Panc1 (cell line): Measurements from ENCODE around the gene TMEM52. TPM values are rescaled to one million over a fixed set of nuclear protein-coding genes. Genes with fewer than 3 reads are reported as not detected.

Source experiments
- ATAC-seq: fragments of 200-7000 bp; cut with Tn5 transposase; 2 replicates; pipeline ENCODE4 v1.9.1; 2020; ENCODE audit warnings: mild to moderate bottlenecking, moderate library complexity
- BruUV-seq: library from RNA; stranded (reverse); fragments of 400-500 nt; replicated peaks from 2 replicates; lab custom pipeline; 2021; lab: Mats Ljungman, UMichigan
- CTCF ChIA-PET: fragments of 300-600 bp; sonication (Branson Sonifier 250); formaldehyde crosslinking; loops from one replicate; lab custom pipeline; 2022; ENCODE audit warnings: antibody characterized with exemption; lab: Charles Lee
- POLR2A ChIA-PET: fragments of 300-600 bp; sonication (Branson Sonifier 250); formaldehyde crosslinking; loops from one replicate; lab custom pipeline; 2022; ENCODE audit warnings: antibody characterized with exemption; lab: Charles Lee
- DNase-seq: peaks from one replicate; pipeline ENCODE4 v3.0.0-alpha.2; 2010; ENCODE audit warnings: low read depth, low spot score
- H3K27ac ChIP-seq: 2 replicates; pipeline ENCODE4 v1.5.1; 2011; ENCODE audit warnings: mild to moderate bottlenecking, low read length, inconsistent platforms
- H3K27me3 ChIP-seq: fragments of 200-500 bp; sonication (Bioruptor generic); 2 replicates; pipeline ENCODE4 v1.6.0; 2014; ENCODE audit warnings: low read length, inconsistent platforms; ENCODE audit not compliant: control insufficient read depth, insufficient read depth
- H3K36me3 ChIP-seq: fragments of 200-500 bp; sonication (Bioruptor generic); 2 replicates; pipeline ENCODE4 v1.5.1; 2014; ENCODE audit warnings: inconsistent platforms, mild to moderate bottlenecking, low read length, moderate library complexity; ENCODE audit not compliant: control insufficient read depth, insufficient read depth
- H3K4me1 ChIP-seq: 2 replicates; pipeline ENCODE4 v1.5.1; 2011; ENCODE audit warnings: inconsistent platforms, mild to moderate bottlenecking, low read length, moderate library complexity; ENCODE audit not compliant: control insufficient read depth, insufficient read depth
- H3K4me3 ChIP-seq, 2 experiments: 2 replicates each; pipeline ENCODE4 v1.5.1; 2011 to 2012; ENCODE audit warnings: low read depth in 2 of 2, low read length in 2 of 2, mild to moderate bottlenecking in 2 of 2, inconsistent platforms in 1 of 2, moderate library complexity in 1 of 2
- H3K9me3 ChIP-seq: fragments of 200-500 bp; sonication (Bioruptor generic); 2 replicates; pipeline ENCODE4 v1.5.1; 2014; ENCODE audit warnings: low read depth, mild to moderate bottlenecking, inconsistent platforms, low read length, moderate library complexity; ENCODE audit not compliant: control insufficient read depth, insufficient read depth
- CTCF ChIP-seq: fragments of 450-650 bp; IDR thresholded peaks from 2 replicates; pipeline ENCODE4 v1.5.1; 2017; ENCODE audit warnings: mild to moderate bottlenecking
- POLR2AphosphoS5 ChIP-seq: IDR thresholded peaks from 2 replicates; pipeline ENCODE4 v1.6.1; 2012; ENCODE audit warnings: mild to moderate bottlenecking, low read depth, low read length, moderate library complexity
- REST ChIP-seq, 2 experiments: IDR thresholded peaks; 2 replicates each; pipeline ENCODE4 v1.6.1; 2011 to 2012; ENCODE audit warnings: low read depth in 2 of 2, control low read depth in 1 of 2, low read length in 1 of 2, mild to moderate bottlenecking in 1 of 2, moderate library complexity in 1 of 2; ENCODE audit not compliant: insufficient read depth in 1 of 2
- SIN3A ChIP-seq: IDR thresholded peaks from 2 replicates; pipeline ENCODE4 v1.6.1; 2012; ENCODE audit warnings: low read depth, mild to moderate bottlenecking, low read length, moderate library complexity, borderline replicate concordance; ENCODE audit not compliant: insufficient read depth
- TCF7L2 ChIP-seq: IDR thresholded peaks from 2 replicates; pipeline ENCODE4 v1.6.1; 2011; ENCODE audit warnings: mild to moderate bottlenecking, low read depth, low read length, inconsistent platforms
- in situ Hi-C: cut with HindIII; loops from 2 replicates; pipeline ENCODE4 v1.10.0; 2016; ENCODE audit warnings: low sequenced_read_pairs, low pct_unique_long_range_greater_than_20kb
- intact Hi-C: fragments of 100-400 bp; cut with micrococcal nuclease; formaldehyde crosslinking; loops from one replicate; pipeline ENCODE4 v1.10.0; 2022; ENCODE audit not compliant: unreplicated experiment
- total RNA-seq: library from RNA; stranded (reverse); gene quantifications from one replicate; pipeline ENCODE4 v1.2.1, GENCODE V29; 2021; ENCODE audit not compliant: unreplicated experiment

The TMEM52 gene
- total RNA-seq, 1 experiment from 2014 or later: 2.5 TPM

- H3K36me3 ChIP-seq: no peaks in the 10 kb centered on the region
- BruUV-seq: no TSS peak
- DNase-seq (no peak), ATAC-seq (no peak)
- H3K9me3 ChIP-seq: no peaks in the 10 kb centered on the region
- in situ Hi-C loops (loop anchor here (10.0 kb wide), 1 partner anchor 57 kb away; no protein-coding TSS in a partner anchor), intact Hi-C loops (no loop called here)
- H3K27ac ChIP-seq: no peak overlapping the region
- TF ChIP-seq POLR2AphosphoS5 (no peak), REST (IDR thresholded peaks at IDR 0.05; ENCODE audit: insufficient read depth in 1 of 2, low read depth in 2 of 2, low read length in 1 of 2) (no peak), TCF7L2 (no peak), CTCF (no peak), SIN3A (no peak)
- ChIA-PET CTCF (no interaction called here), POLR2A (no interaction called here)
- H3K4me1 ChIP-seq: no peaks in the 10 kb centered on the region; the same call in 1 of the 2 replicates
- no peak overlapping the region for H3K4me3 ChIP-seq
- H3K27me3 ChIP-seq: no peaks in the 10 kb centered on the region
Observed at GRCh38 chr1:1938276-1938573, 19.1 kb upstream of the TMEM52 start.

DNA sequence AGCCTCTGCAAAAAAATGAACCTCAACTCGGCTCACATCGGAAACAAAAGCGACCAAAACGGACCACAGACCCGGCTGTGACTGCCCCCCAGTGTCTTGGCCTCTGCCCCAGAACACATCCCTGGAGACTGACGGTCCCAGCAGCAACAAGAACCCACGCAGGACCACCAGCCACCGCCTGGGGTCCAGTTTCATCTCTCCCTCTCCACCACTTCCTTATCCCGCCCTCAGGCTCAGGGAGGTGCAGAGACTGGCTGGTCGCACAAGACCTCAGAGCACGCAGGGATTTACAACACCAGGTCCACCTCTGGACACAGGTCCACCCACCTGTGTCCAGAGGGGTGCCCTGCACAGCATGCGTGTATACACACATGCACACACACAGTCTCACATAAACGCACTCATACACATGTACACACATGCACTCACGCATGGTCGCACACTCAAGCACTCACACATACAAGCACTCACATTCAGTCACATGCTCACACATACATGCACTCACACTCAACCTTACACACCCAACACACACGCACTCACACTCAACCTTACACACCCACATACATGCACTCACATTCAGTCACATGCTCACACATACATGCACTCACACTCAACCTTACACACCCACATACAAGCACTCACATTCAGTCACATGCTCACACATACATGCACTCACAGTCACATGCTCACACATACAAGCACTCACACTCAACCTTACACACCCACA lies 18.6 kb upstream of the TMEM52 start:
- DNase-seq (no peak), ATAC-seq (no peak)
- Histone ChIP-seq H3K27ac (no peak overlapping the region), H3K36me3 (no peaks in the 10 kb centered on the region), H3K4me1 (no peaks in the 10 kb centered on the region; the same call in 1 of the 2 replicates), H3K27me3 (no peaks in the 10 kb centered on the region), H3K9me3 (no peaks in the 10 kb centered on the region), H3K4me3 (no peak overlapping the region)
- intact Hi-C loops: no loop called here
- TF ChIP-seq POLR2AphosphoS5: no peak
- no peak for TF ChIP-seq TCF7L2
- no peak for TF ChIP-seq CTCF
- no TSS peak for BruUV-seq
- in situ Hi-C loops: loop anchor here (10.0 kb wide), 1 partner anchor 57 kb away; no protein-coding TSS in a partner anchor
- ChIA-PET CTCF (no interaction called here), POLR2A (no interaction called here)
